Measurements from ENCODE around the gene ERVH48-1.
"Not testable (repeated sequence)": the region's sequence is repeated elsewhere in the genome, so short reads cannot be mapped to it uniquely, and the experiment has no call there.

The ERVH48-1 gene

GRCh38 chr21:42908484-42908883, 16.9 kb downstream of the ERVH48-1 start:
- not testable (repeated sequence) for DNase-seq (ENCODE audit: low spot score)

GRCh38 chr21:42906233-42906632, 19.2 kb downstream of the ERVH48-1 start:
- no peak for DNase-seq (ENCODE audit: low spot score)

GRCh38 chr21:42905195-42905594, 20.2 kb downstream of the ERVH48-1 start:
- DNase-seq (ENCODE audit: low spot score), result no peak

- no peak for DNase-seq (ENCODE audit: low spot score)
Observed at GRCh38 chr21:42903817-42904216, 21.6 kb downstream of the ERVH48-1 start.

GRCh38 chr21:42900446-42900845, 25.0 kb downstream of the ERVH48-1 start:
- no peak for DNase-seq (ENCODE audit: low spot score)

GRCh38 chr21:42892931-42893755, 32.3 kb downstream of the ERVH48-1 start, which contains the start of gene NDUFV3:
NDUFV3 (plus strand) TSS chr21:42893309; CDS start chr21:42893334, 25 bp downstream.
- peak; percentile 99 for DNase-seq (ENCODE audit: low spot score)

- no peak for DNase-seq (ENCODE audit: low spot score)
Observed at GRCh38 chr21:42892582-42892930, 32.9 kb downstream of the ERVH48-1 start.

- no peak for DNase-seq (ENCODE audit: low spot score)
Observed at GRCh38 chr21:42887326-42887725, 38.1 kb downstream of the ERVH48-1 start.

- no peak for DNase-seq (ENCODE audit: low spot score)
Observed at GRCh38 chr21:42883921-42884320, 41.5 kb downstream of the ERVH48-1 start.

GRCh38 chr21:42880352-42880751, 45.1 kb downstream of the ERVH48-1 start:
- DNase-seq (ENCODE audit: low spot score), result no peak

- DNase-seq (ENCODE audit: low spot score), result peak; percentile 95
Observed at GRCh38 chr21:42878993-42879787, 46.2 kb downstream of the ERVH48-1 start, which contains the start of gene WDR4. WDR4 (minus strand) TSS chr21:42879539; CDS start chr21:42879495, 44 bp downstream.

- DNase-seq (ENCODE audit: low spot score), result no peak
Observed at GRCh38 chr21:42878678-42878992, 46.8 kb downstream of the ERVH48-1 start.

GRCh38 chr21:42875811-42876210, 49.6 kb downstream of the ERVH48-1 start:
- not testable (repeated sequence) for DNase-seq (ENCODE audit: low spot score)

GRCh38 chr21:42873096-42873495, 52.3 kb downstream of the ERVH48-1 start:
- DNase-seq (ENCODE audit: low spot score), result no peak

- DNase-seq (ENCODE audit: low spot score), result no peak
Observed at GRCh38 chr21:42868196-42868595, 57.2 kb downstream of the ERVH48-1 start.
